GM23338 (cell line): ENCODE data around the gene ZNF311. TPM values are rescaled to one million over a fixed set of nuclear protein-coding genes. Genes with fewer than 3 reads are reported as not detected.

Experiments
- ATAC-seq: fragments of 200-7000 bp; cut with Tn5 transposase; 3 replicates; pipeline ENCODE4 v1.9.1; 2020
- DNase-seq: peaks from one replicate; pipeline ENCODE4 v3.0.0-alpha.2; 2015; ENCODE audit warnings: low spot score
- H2AFZ ChIP-seq: fragments of 200-600 bp; sonication (generic); 2 replicates; pipeline ENCODE4 v1.8.0; 2016; ENCODE audit warnings: antibody characterized with exemption, mild to moderate bottlenecking, moderate library complexity
- H3F3A ChIP-seq: fragments of 200-600 bp; sonication (generic); replicated peaks from 2 replicates; pipeline ENCODE4 v1.8.0; 2017; ENCODE audit warnings: antibody characterized with exemption, mixed run types, low read depth
- H3K27ac ChIP-seq: fragments of 200-600 bp; sonication (generic); 2 replicates; pipeline ENCODE4 v1.6.1; 2016; ENCODE audit warnings: low read depth
- H3K27me3 ChIP-seq: fragments of 200-600 bp; sonication (generic); 2 replicates; pipeline ENCODE4 v1.8.0; 2016; ENCODE audit warnings: mild to moderate bottlenecking, mixed run types, moderate library complexity; ENCODE audit not compliant: insufficient read depth
- H3K36me3 ChIP-seq: fragments of 200-600 bp; sonication (generic); 2 replicates; pipeline ENCODE4 v1.8.0; 2016; ENCODE audit warnings: mild to moderate bottlenecking; ENCODE audit not compliant: insufficient read depth
- H3K4me1 ChIP-seq: fragments of 200-600 bp; sonication (generic); 2 replicates; pipeline ENCODE4 v1.8.0; 2016; ENCODE audit warnings: mild to moderate bottlenecking, moderate library complexity; ENCODE audit not compliant: insufficient read depth
- H3K4me2 ChIP-seq: fragments of 200-600 bp; sonication (generic); 2 replicates; pipeline ENCODE4 v1.7.1; 2017; ENCODE audit warnings: mixed run types
- H3K4me3 ChIP-seq: fragments of 200-600 bp; sonication (generic); 2 replicates; pipeline ENCODE4 v1.6.1; 2016; ENCODE audit warnings: mixed run types
- H3K79me2 ChIP-seq: fragments of 200-600 bp; sonication (generic); replicated peaks from 2 replicates; pipeline ENCODE4 v1.8.0; 2017; ENCODE audit warnings: mild to moderate bottlenecking; ENCODE audit not compliant: insufficient read depth
- H3K9me2 ChIP-seq: fragments of 200-600 bp; sonication (generic); 2 replicates; pipeline ENCODE4 v1.8.0; 2017; ENCODE audit not compliant: insufficient read depth
- H4K20me1 ChIP-seq: fragments of 200-600 bp; sonication (generic); replicated peaks from 2 replicates; pipeline ENCODE4 v1.8.0; 2017; ENCODE audit warnings: mild to moderate bottlenecking; ENCODE audit not compliant: insufficient read depth
- H3K27ac Mint-ChIP-seq: 2 replicates; pipeline ENCODE4 v1.8.0; 2020; ENCODE audit warnings: inconsistent platforms, mild to moderate bottlenecking, moderate library complexity, mixed read lengths
- H3K27me3 Mint-ChIP-seq: 3 replicates; pipeline ENCODE4 v1.8.0; 2022; ENCODE audit warnings: low read depth, mild to moderate bottlenecking, moderate library complexity, mixed read lengths, inconsistent platforms; ENCODE audit not compliant: insufficient read depth, poor library complexity
- H3K36me3 Mint-ChIP-seq: 3 replicates; pipeline ENCODE4 v1.8.0; 2021; ENCODE audit warnings: low read depth, mild to moderate bottlenecking, inconsistent platforms, moderate library complexity, mixed read lengths
- H3K4me1 Mint-ChIP-seq: 3 replicates; pipeline ENCODE4 v1.8.0; 2020; ENCODE audit warnings: mild to moderate bottlenecking, inconsistent platforms, mixed read lengths
- H3K4me3 Mint-ChIP-seq: 3 replicates; pipeline ENCODE4 v1.8.0; 2021; ENCODE audit warnings: moderate library complexity, mild to moderate bottlenecking, inconsistent platforms, mixed read lengths
- H3K9me3 Mint-ChIP-seq: 3 replicates; pipeline ENCODE4 v1.8.0; 2020; ENCODE audit warnings: moderate library complexity, mild to moderate bottlenecking, inconsistent platforms, mixed read lengths
- CREB1 ChIP-seq: fragments of 250-450 bp; sonication (Bioruptor Pico); IDR thresholded peaks from 2 replicates; pipeline ENCODE4 v1.5.0; 2020; ENCODE audit warnings: low read depth, mild to moderate bottlenecking, moderate library complexity
- CTCF ChIP-seq, 2 experiments: fragments of 200-600 bp in 1 of 2; sonication (generic) in 1 of 2; conservative IDR thresholded peaks; 2 replicates each; pipeline versions ENCODE4 v1.5.1 to v1.6.1; 2016 to 2017; ENCODE audit warnings: antibody characterized with exemption in 2 of 2, low read depth in 2 of 2, mild to moderate bottlenecking in 2 of 2, moderate library complexity in 1 of 2
- EZH2 ChIP-seq: fragments of 200-600 bp; sonication (generic); IDR thresholded peaks from one replicate; pipeline ENCODE4 v1.8.0; 2017; ENCODE audit warnings: antibody characterized with exemption, mild to moderate bottlenecking, low read depth; ENCODE audit not compliant: unreplicated experiment
- EZH2phosphoT487 ChIP-seq: fragments of 200-600 bp; sonication (generic); IDR thresholded peaks from one replicate; pipeline ENCODE4 v1.8.1; 2018; ENCODE audit warnings: antibody characterized with exemption; ENCODE audit not compliant: unreplicated experiment
- JUNB ChIP-seq: IDR thresholded peaks from one replicate; pipeline ENCODE4 v1.6.1; 2016; ENCODE audit warnings: antibody characterized with exemption; ENCODE audit not compliant: unreplicated experiment
- POLR2AphosphoS5 ChIP-seq: IDR thresholded peaks from 2 replicates; pipeline ENCODE4 v1.6.1; 2016; ENCODE audit warnings: antibody characterized with exemption, low read depth
- STAT1 ChIP-seq: IDR thresholded peaks from one replicate; pipeline ENCODE4 v1.6.1; 2016; ENCODE audit warnings: antibody characterized with exemption; ENCODE audit not compliant: unreplicated experiment
- ZNF114 ChIP-seq: fragments of 250-450 bp; sonication (Bioruptor Pico); IDR thresholded peaks from 2 replicates; pipeline ENCODE4 v1.5.0; 2020; ENCODE audit warnings: mild to moderate bottlenecking, moderate library complexity
- ZNF331 ChIP-seq: fragments of 250-450 bp; sonication (Bioruptor Pico); IDR thresholded peaks from 2 replicates; pipeline ENCODE4 v1.5.0; 2020; ENCODE audit warnings: low read depth, mild to moderate bottlenecking, moderate library complexity
- ZNF462 ChIP-seq: fragments of 250-450 bp; sonication (Bioruptor Pico); IDR thresholded peaks from 2 replicates; pipeline ENCODE4 v1.5.0; 2020; ENCODE audit warnings: mild to moderate bottlenecking, moderate library complexity
- polyA plus RNA-seq: library from polyadenylated mRNA; unstranded; fragments of >200 nt; fragmentation: Nextera tagmentation; extraction: Ambion mirVana; gene quantifications from 2 replicates; pipeline ENCODE4 v1.2.1, GENCODE V29; 2016
- total RNA-seq: library from RNA; depleted of rRNA; stranded (reverse); fragments of >200 nt; shearing (Covaris generic); gene quantifications from 2 replicates; pipeline ENCODE4 v1.2.3, GENCODE V29; 2014

ZNF311 gene
- total and polyA plus RNA-seq, 2 experiments from 2014 or later = 1.5 to 1.8 TPM

GRCh38 chr6:28976677-28977076 is 28.4 kb downstream of the ZNF311 start (continued):
- TF ChIP-seq ZNF462 (CRISPR knock-in tag) (no peak), EZH2 (no peak), CTCF (conservative IDR thresholded peaks at IDR 0.05; ENCODE audit: low read depth in 2 of 2) (no peak), STAT1 (no peak), ZNF331 (CRISPR knock-in tag) (no peak), ZNF114 (CRISPR knock-in tag) (no peak), EZH2phosphoT487 (no peak), CREB1 (CRISPR knock-in tag) (no peak)

- Histone ChIP-seq H3K27ac (no peak overlapping the region), H3K4me3 (no peak overlapping the region), H2AFZ (no peak overlapping the region), H4K20me1 (no peaks in the 10 kb centered on the region), H3K27me3 (peaks cover 29% of the 10 kb centered on the region), H3K4me2 (no peak overlapping the region), H3K79me2 (no peaks in the 10 kb centered on the region), H3K36me3 (no peaks in the 10 kb centered on the region), H3K4me1 (peaks cover 15% of the 10 kb centered on the region; the same call in 1 of the 2 replicates), H3F3A (peaks cover 8% of the 10 kb centered on the region; the same call in 1 of the 2 replicates), H3K9me2 (peaks cover 4% of the 10 kb centered on the region; the same call in 1 of the 2 replicates)
- H3K27me3 Mint-ChIP-seq = peaks cover 16% of the 10 kb centered on the region
- DNase-seq = no peak
- no peak overlapping the region for H3K4me3 Mint-ChIP-seq
- H3K36me3 Mint-ChIP-seq = peaks cover 2% of the 10 kb centered on the region; the same call in 1 of the 3 replicates
- peaks cover 24% of the 10 kb centered on the region for H3K4me1 Mint-ChIP-seq
- no peak overlapping the region for H3K27ac Mint-ChIP-seq
- peaks cover 8% of the 10 kb centered on the region for H3K9me3 Mint-ChIP-seq
- no peak for ATAC-seq
- TF ChIP-seq CTCF (conservative IDR thresholded peaks at IDR 0.05; ENCODE audit: low read depth in 2 of 2) (no peak), POLR2AphosphoS5 (no peak), JUNB (no peak), EZH2phosphoT487 (no peak)
These were observed 30.6 kb downstream of the ZNF311 start for GRCh38 chr6:28974505-28974904.
